ENCODE results near the gene INPP5B.

The INPP5B gene

GRCh38 chr1:37851262-37851661, 95.6 kb downstream of the INPP5B start:
- no peak for TF ChIP-seq POLR2AphosphoS5 (IDR thresholded peaks at IDR 0.05; ENCODE audit: low read depth, low read length)
- no peak for TF ChIP-seq SIN3A (IDR thresholded peaks at IDR 0.05; ENCODE audit: borderline replicate concordance, insufficient read depth, low read length)
- TF ChIP-seq REST (IDR thresholded peaks at IDR 0.05; ENCODE audit: insufficient read depth in 1 of 2, low read depth in 2 of 2, low read length in 2 of 2): no peak
- no peak for TF ChIP-seq TAF1 (IDR thresholded peaks at IDR 0.05; ENCODE audit: borderline replicate concordance, insufficient read depth, low read length)

- no peak for TF ChIP-seq REST (IDR thresholded peaks at IDR 0.05; ENCODE audit: insufficient read depth in 1 of 2, low read depth in 2 of 2, low read length in 2 of 2)
- TF ChIP-seq TAF1 (IDR thresholded peaks at IDR 0.05; ENCODE audit: borderline replicate concordance, insufficient read depth, low read length): no peak
- TF ChIP-seq SIN3A (IDR thresholded peaks at IDR 0.05; ENCODE audit: borderline replicate concordance, insufficient read depth, low read length): no peak
- no peak for TF ChIP-seq FOXP2 (optimal IDR thresholded peaks at IDR 0.05; ENCODE audit: borderline replicate concordance, extremely low read depth, extremely low read length, insufficient read depth)
- TF ChIP-seq POLR2AphosphoS5 (IDR thresholded peaks at IDR 0.05; ENCODE audit: low read depth, low read length): no peak
Measured at GRCh38 chr1:37850352-37850955, 96.4 kb downstream of the INPP5B start.

GRCh38 chr1:37849480-37849879, 97.4 kb downstream of the INPP5B start:
- no peak for TF ChIP-seq POLR2AphosphoS5 (IDR thresholded peaks at IDR 0.05; ENCODE audit: low read depth, low read length)
- no peak for TF ChIP-seq REST (IDR thresholded peaks at IDR 0.05; ENCODE audit: insufficient read depth in 1 of 2, low read depth in 2 of 2, low read length in 2 of 2)
- TF ChIP-seq TAF1 (IDR thresholded peaks at IDR 0.05; ENCODE audit: borderline replicate concordance, insufficient read depth, low read length): no peak
- TF ChIP-seq FOXP2 (optimal IDR thresholded peaks at IDR 0.05; ENCODE audit: borderline replicate concordance, extremely low read depth, extremely low read length, insufficient read depth): no peak
- no peak for TF ChIP-seq SIN3A (IDR thresholded peaks at IDR 0.05; ENCODE audit: borderline replicate concordance, insufficient read depth, low read length)

- no peak for TF ChIP-seq FOXP2 (optimal IDR thresholded peaks at IDR 0.05; ENCODE audit: borderline replicate concordance, extremely low read depth, extremely low read length, insufficient read depth)
- TF ChIP-seq POLR2AphosphoS5 (IDR thresholded peaks at IDR 0.05; ENCODE audit: low read depth, low read length): no peak
- TF ChIP-seq SIN3A (IDR thresholded peaks at IDR 0.05; ENCODE audit: borderline replicate concordance, insufficient read depth, low read length): no peak
- TF ChIP-seq REST (IDR thresholded peaks at IDR 0.05; ENCODE audit: insufficient read depth in 1 of 2, low read depth in 2 of 2, low read length in 2 of 2): no peak
- TF ChIP-seq TAF1 (IDR thresholded peaks at IDR 0.05; ENCODE audit: borderline replicate concordance, insufficient read depth, low read length): no peak
Measured at GRCh38 chr1:37846647-37847339, 100.1 kb downstream of the INPP5B start.
